HG02763 (cell line): ENCODE data around the gene C1orf226.

ENCODE experiments used
- ATAC-seq: cut with Tn5 transposase; IDR thresholded peaks from one replicate; pipeline ENCODE4 v1.9.1; 2021; ENCODE audit warnings: mild to moderate bottlenecking, moderate library complexity; ENCODE audit not compliant: unreplicated experiment

Gene C1orf226

GRCh38 chr1:162384116-162384515 is 2.6 kb downstream of the C1orf226 start:
- ATAC-seq = no peak

- no peak for ATAC-seq
Observed at GRCh38 chr1:162384601-162385279, 3.2 kb downstream of the C1orf226 start.

- no peak for ATAC-seq
Observed at GRCh38 chr1:162385280-162385623, 3.7 kb downstream of the C1orf226 start.

- ATAC-seq = no peak
Observed at GRCh38 chr1:162385702-162386101, 4.2 kb downstream of the C1orf226 start.

- no peak for ATAC-seq
Observed at GRCh38 chr1:162386292-162387225, 5.0 kb downstream of the C1orf226 start.

GRCh38 chr1:162387226-162388082 is 5.9 kb downstream of the C1orf226 start:
- ATAC-seq = no peak

- ATAC-seq = no peak
Observed at GRCh38 chr1:162388083-162388594, 6.6 kb downstream of the C1orf226 start.

GRCh38 chr1:162388615-162389014 is 7.1 kb downstream of the C1orf226 start:
- no peak for ATAC-seq

GRCh38 chr1:162389021-162389818 is 7.7 kb downstream of the C1orf226 start:
- ATAC-seq = no peak

GRCh38 chr1:162389971-162390370 is 8.4 kb downstream of the C1orf226 start:
- no peak for ATAC-seq

- no peak for ATAC-seq
Observed at GRCh38 chr1:162390396-162391185, 9.1 kb downstream of the C1orf226 start.

- no peak for ATAC-seq
Observed at GRCh38 chr1:162391790-162392563, 10.4 kb downstream of the C1orf226 start.

- ATAC-seq = no peak
Observed at GRCh38 chr1:162396201-162396906, 14.8 kb downstream of the C1orf226 start.

- no peak for ATAC-seq
Observed at GRCh38 chr1:162397039-162397448, 15.5 kb downstream of the C1orf226 start.

GRCh38 chr1:162397943-162398560 is 16.5 kb downstream of the C1orf226 start:
- ATAC-seq = no peak

GRCh38 chr1:162398999-162399580 is 17.6 kb downstream of the C1orf226 start:
- ATAC-seq = no peak

- ATAC-seq = no peak
Observed at GRCh38 chr1:162400790-162401355, 19.3 kb downstream of the C1orf226 start.
